BE2C (cell line): ENCODE data around the gene KCNQ5.

Source experiments
- DNase-seq: peaks from one replicate; pipeline ENCODE4 v3.0.0-alpha.2; 2020
- H3K27me3 ChIP-seq: fragments of 250-450 bp; sonication (Bioruptor Pico); 2 replicates; pipeline ENCODE4 v1.5.1; 2020; ENCODE audit warnings: mild to moderate bottlenecking
- H3K36me3 ChIP-seq: fragments of 250-450 bp; sonication (Bioruptor Pico); 2 replicates; pipeline ENCODE4 v1.5.1; 2020; ENCODE audit warnings: mild to moderate bottlenecking
- H3K4me1 ChIP-seq: fragments of 250-450 bp; sonication (Bioruptor Pico); 2 replicates; pipeline ENCODE4 v1.5.1; 2020
- H3K4me3 ChIP-seq: 2 replicates; pipeline ENCODE4 v1.5.1; 2011; ENCODE audit warnings: low read depth, low read length
- H3K9me3 ChIP-seq: fragments of 250-450 bp; sonication (Bioruptor Pico); 2 replicates; pipeline ENCODE4 v1.5.1; 2020
- CTCF ChIP-seq: IDR thresholded peaks from 2 replicates; pipeline ENCODE4 v1.5.1; 2012; ENCODE audit warnings: mild to moderate bottlenecking, low read depth, low read length

The KCNQ5 gene

DNA sequence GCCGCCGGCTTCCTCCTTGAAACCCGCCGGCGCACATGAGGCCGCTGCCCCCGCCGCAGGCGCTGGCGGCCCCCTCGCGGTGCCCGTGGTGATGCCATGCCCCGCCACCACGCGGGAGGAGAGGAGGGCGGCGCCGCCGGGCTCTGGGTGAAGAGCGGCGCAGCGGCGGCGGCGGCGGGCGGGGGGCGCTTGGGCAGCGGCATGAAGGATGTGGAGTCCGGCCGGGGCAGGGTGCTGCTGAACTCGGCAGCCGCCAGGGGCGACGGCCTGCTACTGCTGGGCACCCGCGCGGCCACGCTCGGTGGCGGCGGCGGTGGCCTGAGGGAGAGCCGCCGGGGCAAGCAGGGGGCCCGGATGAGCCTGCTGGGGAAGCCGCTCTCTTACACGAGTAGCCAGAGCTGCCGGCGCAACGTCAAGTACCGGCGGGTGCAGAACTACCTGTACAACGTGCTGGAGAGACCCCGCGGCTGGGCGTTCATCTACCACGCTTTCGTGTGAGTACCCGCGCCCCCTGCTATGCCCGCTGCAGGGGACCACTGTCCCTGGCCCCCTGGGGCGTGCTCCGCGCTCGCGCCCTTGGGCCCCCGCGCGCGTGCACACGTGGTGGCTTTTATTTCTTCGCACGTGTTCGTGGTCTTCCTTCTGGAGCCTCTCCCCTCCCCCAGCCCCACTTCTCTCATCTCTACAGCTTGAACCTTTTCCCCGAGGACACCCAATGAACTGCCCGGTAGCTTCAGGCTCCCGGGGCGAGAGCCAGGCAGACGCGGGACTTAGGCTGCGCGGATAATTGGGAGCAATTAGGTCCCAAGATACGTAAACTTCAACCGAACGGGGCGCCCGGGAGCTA, 453 bp downstream of the KCNQ5 start:
- H3K4me3 ChIP-seq = peak overlapping the region; percentile 60
- DNase-seq = peak; percentile 74
- H3K9me3 ChIP-seq = no peaks in the 10 kb centered on the region
- no peaks in the 10 kb centered on the region for H3K36me3 ChIP-seq
- peaks cover 41% of the 10 kb centered on the region for H3K27me3 ChIP-seq
- TF ChIP-seq CTCF = no peak
- no peaks in the 10 kb centered on the region for H3K4me1 ChIP-seq

GRCh38 chr6:72623808-72624207, 1.9 kb downstream of the KCNQ5 start:
- Histone ChIP-seq H3K27me3 (peaks cover 41% of the 10 kb centered on the region), H3K4me3 (peak overlapping the region; percentile 60), H3K9me3 (no peaks in the 10 kb centered on the region), H3K4me1 (no peaks in the 10 kb centered on the region), H3K36me3 (no peaks in the 10 kb centered on the region)
- DNase-seq = no peak
- no peak for TF ChIP-seq CTCF

- TF ChIP-seq CTCF = peak; percentile 71
- peaks cover 38% of the 10 kb centered on the region for H3K27me3 ChIP-seq
- H3K4me1 ChIP-seq = no peaks in the 10 kb centered on the region
- H3K4me3 ChIP-seq = no peak overlapping the region
- no peaks in the 10 kb centered on the region for H3K9me3 ChIP-seq
- DNase-seq = no peak
- no peaks in the 10 kb centered on the region for H3K36me3 ChIP-seq
Measured at GRCh38 chr6:72624557-72625160, 2.8 kb downstream of the KCNQ5 start.

DNA sequence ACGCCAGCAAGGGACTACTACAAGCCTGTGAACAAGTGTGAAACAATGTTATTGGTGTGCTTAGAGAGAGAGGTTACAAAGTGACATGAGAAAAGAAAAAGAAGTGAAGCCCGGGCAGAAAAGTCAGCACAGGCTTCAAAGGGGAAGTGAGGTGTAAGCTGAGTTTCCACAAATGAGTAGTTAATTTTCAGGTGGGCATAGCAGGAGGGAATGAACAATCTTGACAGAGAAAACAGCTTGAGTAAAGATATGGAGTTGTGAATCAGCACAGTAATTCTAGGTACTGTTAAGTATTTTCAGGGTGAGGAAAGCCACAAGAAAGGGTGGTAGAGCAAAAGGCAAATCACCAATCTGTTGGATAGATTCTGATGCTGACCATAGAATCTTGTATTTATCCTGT, 4.3 kb downstream of the KCNQ5 start:
- H3K4me3 ChIP-seq = no peak overlapping the region
- H3K4me1 ChIP-seq = no peaks in the 10 kb centered on the region
- no peaks in the 10 kb centered on the region for H3K36me3 ChIP-seq
- no peaks in the 10 kb centered on the region for H3K9me3 ChIP-seq
- DNase-seq = no peak
- TF ChIP-seq CTCF = no peak
- peaks cover 30% of the 10 kb centered on the region for H3K27me3 ChIP-seq

DNA sequence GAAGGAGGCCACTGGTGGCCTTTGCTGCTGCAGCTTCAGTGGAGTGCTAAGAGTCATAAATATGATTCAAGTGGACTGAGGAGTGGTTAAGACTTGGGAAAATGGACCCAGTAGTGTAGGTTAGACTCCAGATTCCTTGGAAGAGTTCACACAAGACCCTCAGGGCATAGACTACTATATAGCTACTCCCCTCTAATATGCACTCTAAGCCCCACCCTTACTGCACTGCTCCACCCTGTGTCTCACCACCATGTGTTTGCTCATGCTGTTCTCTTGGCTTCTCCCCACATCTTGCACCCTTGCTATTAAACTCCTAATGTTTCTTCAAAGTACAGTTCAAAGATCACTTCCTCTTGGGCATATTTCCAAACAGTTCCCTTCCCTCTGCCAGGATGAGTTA, 5.7 kb downstream of the KCNQ5 start:
- Histone ChIP-seq H3K36me3 (no peaks in the 10 kb centered on the region), H3K27me3 (peaks cover 15% of the 10 kb centered on the region), H3K4me3 (no peak overlapping the region), H3K4me1 (no peaks in the 10 kb centered on the region), H3K9me3 (no peaks in the 10 kb centered on the region)
- DNase-seq = no peak
- no peak for TF ChIP-seq CTCF

DNA sequence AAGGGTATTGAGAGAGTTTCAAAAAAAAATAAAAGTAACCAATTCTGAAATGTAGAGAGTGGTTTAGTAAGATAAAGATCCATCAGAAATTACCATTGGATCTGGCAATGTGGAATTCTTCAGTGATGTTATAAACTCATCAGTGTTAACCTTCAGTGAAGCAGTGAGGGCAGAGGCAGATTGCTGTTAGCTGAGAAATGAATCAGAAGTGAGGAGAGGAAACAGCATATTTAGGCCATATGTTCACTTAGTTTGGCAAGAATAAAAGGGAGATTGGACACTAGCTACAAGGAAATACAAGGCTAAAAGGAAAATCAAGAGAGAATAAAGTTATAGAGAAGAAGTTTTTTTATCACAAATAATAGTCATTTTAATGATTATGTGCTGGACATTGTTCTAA, 9.6 kb downstream of the KCNQ5 start:
- H3K4me1 ChIP-seq = no peaks in the 10 kb centered on the region
- no peaks in the 10 kb centered on the region for H3K27me3 ChIP-seq
- no peak for DNase-seq
- no peak overlapping the region for H3K4me3 ChIP-seq
- no peaks in the 10 kb centered on the region for H3K9me3 ChIP-seq
- H3K36me3 ChIP-seq = no peaks in the 10 kb centered on the region
- TF ChIP-seq CTCF = no peak
